Nephron progenitor cell (in vitro differentiated cells): Measurements from ENCODE around the gene IKZF1.
A peak's percentile ranks its signal among the peaks of the same experiment; 100 is the strongest.

Experiments used
- DNase-seq: peaks from one replicate; pipeline ENCODE4 v3.0.0; 2021
- H3K27ac Mint-ChIP-seq: 2 replicates; pipeline ENCODE4 v1.8.0; 2021; ENCODE audit warnings: mild to moderate bottlenecking, moderate library complexity, mixed read lengths
- H3K27me3 Mint-ChIP-seq: 2 replicates; pipeline ENCODE4 v1.8.0; 2021; ENCODE audit warnings: mild to moderate bottlenecking, low read depth, mixed read lengths; ENCODE audit not compliant: poor library complexity
- H3K36me3 Mint-ChIP-seq: 2 replicates; pipeline ENCODE4 v1.8.0; 2021; ENCODE audit warnings: low read depth, mixed read lengths
- H3K4me1 Mint-ChIP-seq: 2 replicates; pipeline ENCODE4 v1.8.0; 2021; ENCODE audit warnings: mixed read lengths
- H3K4me3 Mint-ChIP-seq: 2 replicates; pipeline ENCODE4 v1.8.0; 2021; ENCODE audit warnings: mild to moderate bottlenecking, moderate library complexity, mixed read lengths
- H3K9me3 Mint-ChIP-seq: 2 replicates; pipeline ENCODE4 v1.8.0; 2021; ENCODE audit warnings: mild to moderate bottlenecking, moderate library complexity, mixed read lengths
- TF ChIP-seq, protein P1 (sequence below): fragments of 200-600 bp; sonication (generic); IDR thresholded peaks from 2 replicates; pipeline ENCODE4 v1.5.0; 2021; ENCODE audit warnings: antibody characterized with exemption

IKZF1 gene

DNA sequence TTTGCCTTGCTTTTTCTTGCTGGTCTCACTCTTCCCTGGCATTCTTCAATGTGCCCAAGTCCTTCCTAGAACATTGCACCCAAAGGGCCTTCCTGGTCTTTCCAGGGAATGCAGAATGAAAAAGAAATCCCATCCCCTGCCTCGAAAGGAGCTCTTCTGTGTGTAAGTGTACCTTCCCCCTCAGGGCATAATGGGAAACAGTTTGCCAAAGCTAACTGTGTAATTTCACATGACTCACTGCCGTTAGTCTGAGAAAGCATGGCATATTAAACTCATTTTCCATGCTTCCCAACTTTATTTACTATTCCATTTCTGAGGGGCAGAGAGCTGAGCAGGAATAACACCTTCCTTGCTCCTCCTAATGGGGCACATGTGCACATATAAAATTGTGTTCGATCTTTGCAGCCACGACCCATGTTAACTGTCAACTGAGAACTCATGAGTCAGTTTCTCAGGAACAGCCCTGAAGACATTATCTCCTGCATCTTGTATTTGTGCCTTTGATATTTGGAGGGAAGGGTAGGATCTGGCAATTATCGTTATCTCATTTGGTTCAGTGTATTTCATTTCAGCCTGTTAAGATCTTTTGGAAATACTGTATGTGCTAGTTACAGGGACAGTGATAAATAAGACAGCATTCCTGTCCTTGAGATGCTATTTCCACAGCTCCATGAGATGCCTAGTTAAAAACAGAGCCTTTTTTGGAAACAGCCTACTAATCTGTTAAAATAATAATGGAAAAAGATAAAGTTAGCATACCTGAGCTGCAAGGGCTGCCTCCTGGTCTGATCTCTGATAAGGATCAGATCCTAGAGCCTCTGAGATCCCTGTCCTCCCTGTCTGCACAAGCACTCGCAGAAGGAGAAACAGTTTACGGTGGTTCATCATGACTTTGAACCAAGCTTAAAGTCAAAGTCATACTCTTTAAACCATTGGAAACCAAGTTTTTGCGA lies 42.3 kb downstream of the IKZF1 start:
- DNase-seq, result no peak
- H3K36me3 Mint-ChIP-seq, result no peaks in the 10 kb centered on the region
- no peaks in the 10 kb centered on the region for H3K27me3 Mint-ChIP-seq
- TF ChIP-seq, protein P1, sequence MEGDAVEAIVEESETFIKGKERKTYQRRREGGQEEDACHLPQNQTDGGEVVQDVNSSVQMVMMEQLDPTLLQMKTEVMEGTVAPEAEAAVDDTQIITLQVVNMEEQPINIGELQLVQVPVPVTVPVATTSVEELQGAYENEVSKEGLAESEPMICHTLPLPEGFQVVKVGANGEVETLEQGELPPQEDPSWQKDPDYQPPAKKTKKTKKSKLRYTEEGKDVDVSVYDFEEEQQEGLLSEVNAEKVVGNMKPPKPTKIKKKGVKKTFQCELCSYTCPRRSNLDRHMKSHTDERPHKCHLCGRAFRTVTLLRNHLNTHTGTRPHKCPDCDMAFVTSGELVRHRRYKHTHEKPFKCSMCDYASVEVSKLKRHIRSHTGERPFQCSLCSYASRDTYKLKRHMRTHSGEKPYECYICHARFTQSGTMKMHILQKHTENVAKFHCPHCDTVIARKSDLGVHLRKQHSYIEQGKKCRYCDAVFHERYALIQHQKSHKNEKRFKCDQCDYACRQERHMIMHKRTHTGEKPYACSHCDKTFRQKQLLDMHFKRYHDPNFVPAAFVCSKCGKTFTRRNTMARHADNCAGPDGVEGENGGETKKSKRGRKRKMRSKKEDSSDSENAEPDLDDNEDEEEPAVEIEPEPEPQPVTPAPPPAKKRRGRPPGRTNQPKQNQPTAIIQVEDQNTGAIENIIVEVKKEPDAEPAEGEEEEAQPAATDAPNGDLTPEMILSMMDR, result no peak
- no peak overlapping the region for H3K4me3 Mint-ChIP-seq
- H3K27ac Mint-ChIP-seq, result peak overlapping the region; percentile 35
- H3K9me3 Mint-ChIP-seq, result no peaks in the 10 kb centered on the region
- H3K4me1 Mint-ChIP-seq, result peaks cover 8% of the 10 kb centered on the region

DNA sequence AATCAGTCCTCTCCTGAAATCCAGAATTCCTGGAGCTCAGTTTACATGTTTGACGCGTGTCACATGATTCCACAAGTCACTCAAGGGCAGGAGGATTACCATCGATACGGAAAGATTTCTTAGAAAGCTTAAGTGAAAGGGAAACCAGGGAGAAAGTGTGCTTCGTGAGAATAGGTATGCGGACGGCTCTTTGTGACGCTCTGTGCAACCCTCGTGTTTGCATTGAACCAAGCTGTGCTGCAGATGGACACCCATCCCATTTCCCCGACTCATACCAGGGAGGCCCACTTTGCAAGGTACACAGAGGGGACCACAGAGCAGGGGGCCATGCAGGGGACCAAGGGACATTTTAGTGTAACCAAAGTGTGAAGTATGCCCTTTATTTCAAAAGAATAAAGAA lies 43.2 kb downstream of the IKZF1 start:
- TF ChIP-seq, protein P1, result no peak
- H3K27me3 Mint-ChIP-seq, result no peaks in the 10 kb centered on the region
- peaks cover 2% of the 10 kb centered on the region for H3K4me1 Mint-ChIP-seq
- H3K4me3 Mint-ChIP-seq, result no peak overlapping the region
- DNase-seq, result no peak
- H3K27ac Mint-ChIP-seq, result no peak overlapping the region
- no peaks in the 10 kb centered on the region for H3K9me3 Mint-ChIP-seq
- no peaks in the 10 kb centered on the region for H3K36me3 Mint-ChIP-seq

DNA sequence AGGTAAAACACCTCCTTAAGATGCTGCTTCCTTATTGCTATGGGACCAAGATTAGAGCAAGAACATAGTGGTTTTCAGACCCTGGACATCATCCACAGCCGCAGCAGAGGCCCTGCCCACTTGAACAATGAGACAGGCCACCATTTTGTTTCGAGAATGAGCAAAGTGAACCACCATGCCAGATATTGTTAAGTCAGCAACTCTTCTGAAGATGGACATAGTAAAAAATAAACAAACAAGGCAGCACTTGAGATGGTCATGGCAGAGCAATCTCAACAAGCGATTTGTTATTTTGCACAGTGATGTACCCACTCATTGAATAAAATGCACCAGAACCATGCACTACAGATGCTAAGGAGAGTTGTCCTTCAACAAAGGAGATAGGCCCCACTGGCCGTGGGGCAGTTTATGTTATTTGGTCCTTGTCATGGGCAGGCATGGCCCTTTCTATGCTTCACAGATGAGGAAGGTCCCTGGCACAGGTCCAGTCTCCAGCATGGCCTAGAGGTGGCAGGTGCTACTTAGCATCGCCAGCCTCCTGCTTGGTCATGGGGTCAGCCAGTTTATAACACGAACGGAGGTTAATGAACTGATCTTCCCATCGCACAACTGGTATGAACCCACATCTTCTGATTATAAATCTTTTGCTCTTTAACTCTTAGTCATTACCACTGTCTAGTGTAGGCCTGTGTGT lies 44.1 kb downstream of the IKZF1 start:
- no peak for DNase-seq
- TF ChIP-seq, protein P1, result no peak
- Mint-ChIP-seq H3K27me3 (peaks cover 3% of the 10 kb centered on the region), H3K9me3 (no peaks in the 10 kb centered on the region), H3K27ac (no peak overlapping the region), H3K4me1 (no peaks in the 10 kb centered on the region), H3K4me3 (no peak overlapping the region), H3K36me3 (no peaks in the 10 kb centered on the region)

DNA sequence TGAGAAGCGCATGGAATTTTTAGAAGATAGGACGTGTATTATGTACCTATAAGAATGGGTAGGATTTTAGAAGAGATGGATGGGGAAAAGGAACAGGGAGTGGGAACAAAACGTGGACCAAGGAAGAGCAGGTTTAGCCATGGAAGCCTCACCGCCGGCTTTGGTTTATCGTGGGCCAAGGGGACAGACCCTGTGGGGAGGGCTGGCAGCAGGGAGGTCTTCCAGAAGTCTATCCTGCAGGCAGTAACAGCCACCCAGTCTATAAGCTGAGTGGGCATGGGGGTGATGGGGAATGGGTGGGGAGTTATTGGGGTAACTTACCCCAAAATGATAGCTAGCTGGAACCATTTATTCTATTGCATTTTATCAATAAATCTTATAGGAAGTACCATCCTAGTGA lies 44.9 kb downstream of the IKZF1 start:
- Mint-ChIP-seq H3K4me1 (no peaks in the 10 kb centered on the region), H3K27me3 (peaks cover 3% of the 10 kb centered on the region), H3K27ac (no peak overlapping the region), H3K9me3 (no peaks in the 10 kb centered on the region), H3K4me3 (no peak overlapping the region), H3K36me3 (no peaks in the 10 kb centered on the region)
- TF ChIP-seq, protein P1, result no peak
- DNase-seq, result no peak

DNA sequence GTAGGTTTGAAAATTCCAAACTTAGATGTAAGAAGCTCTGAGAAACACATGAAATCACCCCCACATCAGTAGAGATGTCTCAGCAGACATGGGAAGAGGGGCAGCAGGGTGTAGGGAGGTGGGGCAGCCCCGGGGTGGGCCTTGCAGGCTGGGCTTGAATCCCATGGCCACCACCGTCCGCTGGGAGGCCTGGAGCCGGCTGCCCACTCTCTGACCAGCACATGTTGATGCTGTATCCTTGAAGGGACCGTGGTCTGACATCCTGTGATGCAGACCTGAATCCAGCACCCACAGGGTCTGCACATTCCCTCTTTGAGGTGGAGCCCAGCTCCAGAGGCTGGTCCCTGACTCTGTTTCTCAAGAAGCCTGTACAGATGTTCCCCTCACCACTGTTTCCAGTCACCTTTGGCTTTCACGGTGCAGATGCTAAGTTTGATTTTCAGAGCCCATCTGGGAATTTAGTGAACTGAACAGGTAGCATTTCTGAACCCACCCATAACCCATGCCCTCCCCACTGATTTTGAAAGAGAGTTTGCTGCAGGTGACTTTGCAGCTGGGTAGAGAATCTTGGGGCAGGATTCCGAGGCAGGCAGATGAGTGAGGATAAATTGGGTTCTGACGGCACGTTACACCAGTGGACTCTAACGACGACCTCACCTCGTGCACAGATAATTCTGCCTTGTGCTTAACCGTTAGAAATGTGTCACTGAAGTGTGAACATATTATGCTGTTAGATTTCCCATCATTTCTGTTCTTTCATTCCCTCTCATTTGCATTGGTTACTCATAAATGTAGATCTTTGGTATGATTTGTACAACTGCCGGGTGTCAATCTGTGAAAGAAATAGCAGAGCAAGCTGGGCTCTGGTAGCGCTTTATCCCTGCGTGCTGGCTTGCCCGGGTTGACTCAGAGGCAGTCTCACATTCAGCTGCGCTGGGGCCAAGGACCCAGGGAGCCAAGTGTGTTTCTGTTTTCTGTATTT lies 45.7 kb downstream of the IKZF1 start:
- H3K4me1 Mint-ChIP-seq, result no peaks in the 10 kb centered on the region
- no peaks in the 10 kb centered on the region for H3K36me3 Mint-ChIP-seq
- H3K27me3 Mint-ChIP-seq, result peaks cover 3% of the 10 kb centered on the region
- H3K4me3 Mint-ChIP-seq, result no peak overlapping the region
- no peak for DNase-seq
- TF ChIP-seq, protein P1, result no peak
- H3K27ac Mint-ChIP-seq, result no peak overlapping the region
- no peaks in the 10 kb centered on the region for H3K9me3 Mint-ChIP-seq
